Tibial nerve (tissue), 4 donors: ENCODE measurements around the gene SPRED3. TPM values are rescaled to one million over a fixed set of nuclear protein-coding genes. Genes with fewer than 3 reads are reported as not detected.
"Not testable (repeated sequence)": the region's sequence is repeated elsewhere in the genome, so short reads cannot be mapped to it uniquely, and the experiment has no call there.

ENCODE experiments used
- DNase-seq, 2 donors: peaks; one replicate each; pipeline ENCODE4 v3.0.0-alpha.2; 2019; ENCODE audit warnings: low spot score in 2 of 2
- H3K27ac ChIP-seq, 4 donors: fragments of 200-600 bp; sonication (generic) in 3 of 4; one replicate each; pipeline ENCODE4 v1.5.1; 2017 to 2019; ENCODE audit warnings: mild to moderate bottlenecking in 1 of 4
- H3K27me3 ChIP-seq, 2 donors: fragments of 200-600 bp; sonication (generic) in 1 of 2; one replicate each; pipeline versions ENCODE4 v1.5.1 to v1.6.0; 2017 to 2019
- H3K36me3 ChIP-seq, 3 donors: fragments of 200-600 bp; sonication (generic); one replicate each; pipeline ENCODE4 v1.5.1; 2018 to 2019
- H3K4me1 ChIP-seq, 4 donors: fragments of 200-600 bp; sonication (generic) in 3 of 4; one replicate each; pipeline ENCODE4 v1.5.1; 2017 to 2019
- H3K4me3 ChIP-seq, 4 donors: fragments of 200-600 bp; sonication (generic) in 3 of 4; one replicate each; pipeline ENCODE4 v1.5.1; 2017 to 2019; ENCODE audit warnings: mild to moderate bottlenecking in 1 of 4, moderate library complexity in 1 of 4
- H3K9me3 ChIP-seq, 4 donors: fragments of 200-600 bp; sonication (generic) in 3 of 4; one replicate each; pipeline ENCODE4 v1.5.1; 2017 to 2019
- EP300 ChIP-seq, 2 donors: sonication (generic); formaldehyde crosslinking; IDR thresholded peaks; one replicate each; pipeline ENCODE4 v1.6.1; 2017; ENCODE audit warnings: antibody characterized with exemption in 2 of 2, mild to moderate bottlenecking in 1 of 2
- POLR2A ChIP-seq, 2 donors: fragments of 450-650 bp; IDR thresholded peaks; one replicate each; pipeline ENCODE4 v1.6.1; 2017; ENCODE audit warnings: antibody characterized with exemption in 2 of 2, mild to moderate bottlenecking in 2 of 2, moderate library complexity in 2 of 2
- WGBS, 2 donors: methylation state at CpG; one replicate each; pipeline ENCODE4 v1.1.5; 2018; 5-methylcytosine and 5-hydroxymethylcytosine counted together
- total RNA-seq, 4 donors: library from RNA; depleted of rRNA; stranded (reverse); fragments of >200 nt; gene quantifications; one replicate each; pipeline ENCODE4 v1.1.0, GENCODE V29; 2016
- TF ChIP-seq, protein P1 (sequence below), 5 experiments: fragments of 200-600 bp in 3 of 5; fragments of 450-650 bp in 2 of 5; sonication (generic) in 3 of 5; IDR thresholded peaks; one replicate each; pipeline ENCODE4 v1.5.1; 2016 to 2019; ENCODE audit warnings: antibody characterized with exemption in 5 of 5, mild to moderate bottlenecking in 3 of 5, moderate library complexity in 2 of 5

The SPRED3 gene
- total RNA-seq, 4 donors from 2014 or later, result under 0.01 to 0.60 (median 0.21) TPM; not detected in 1

GRCh38 chr19:38424272-38424671 is 35.8 kb downstream of the SPRED3 start:
- Histone ChIP-seq H3K4me1 (no peaks in the 10 kb centered on the region), H3K36me3 (no peaks in the 10 kb centered on the region), H3K4me3 (no peak overlapping the region), H3K27me3 (peaks cover 0 to 75% of the 10 kb centered on the region in 2 donors), H3K27ac (no peak overlapping the region), H3K9me3 (no peaks in the 10 kb centered on the region)
- no peak for DNase-seq
- TF ChIP-seq EP300 (IDR thresholded peaks at IDR 0.05) (no peak), POLR2A (IDR thresholded peaks at IDR 0.05) (no peak)
- TF ChIP-seq, protein P1, sequence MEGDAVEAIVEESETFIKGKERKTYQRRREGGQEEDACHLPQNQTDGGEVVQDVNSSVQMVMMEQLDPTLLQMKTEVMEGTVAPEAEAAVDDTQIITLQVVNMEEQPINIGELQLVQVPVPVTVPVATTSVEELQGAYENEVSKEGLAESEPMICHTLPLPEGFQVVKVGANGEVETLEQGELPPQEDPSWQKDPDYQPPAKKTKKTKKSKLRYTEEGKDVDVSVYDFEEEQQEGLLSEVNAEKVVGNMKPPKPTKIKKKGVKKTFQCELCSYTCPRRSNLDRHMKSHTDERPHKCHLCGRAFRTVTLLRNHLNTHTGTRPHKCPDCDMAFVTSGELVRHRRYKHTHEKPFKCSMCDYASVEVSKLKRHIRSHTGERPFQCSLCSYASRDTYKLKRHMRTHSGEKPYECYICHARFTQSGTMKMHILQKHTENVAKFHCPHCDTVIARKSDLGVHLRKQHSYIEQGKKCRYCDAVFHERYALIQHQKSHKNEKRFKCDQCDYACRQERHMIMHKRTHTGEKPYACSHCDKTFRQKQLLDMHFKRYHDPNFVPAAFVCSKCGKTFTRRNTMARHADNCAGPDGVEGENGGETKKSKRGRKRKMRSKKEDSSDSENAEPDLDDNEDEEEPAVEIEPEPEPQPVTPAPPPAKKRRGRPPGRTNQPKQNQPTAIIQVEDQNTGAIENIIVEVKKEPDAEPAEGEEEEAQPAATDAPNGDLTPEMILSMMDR (IDR thresholded peaks at IDR 0.05), result no peak
- 78 to 82% methylated on average over 4 to 5 of the region's 5 CpGs for WGBS, 2 donors

DNA sequence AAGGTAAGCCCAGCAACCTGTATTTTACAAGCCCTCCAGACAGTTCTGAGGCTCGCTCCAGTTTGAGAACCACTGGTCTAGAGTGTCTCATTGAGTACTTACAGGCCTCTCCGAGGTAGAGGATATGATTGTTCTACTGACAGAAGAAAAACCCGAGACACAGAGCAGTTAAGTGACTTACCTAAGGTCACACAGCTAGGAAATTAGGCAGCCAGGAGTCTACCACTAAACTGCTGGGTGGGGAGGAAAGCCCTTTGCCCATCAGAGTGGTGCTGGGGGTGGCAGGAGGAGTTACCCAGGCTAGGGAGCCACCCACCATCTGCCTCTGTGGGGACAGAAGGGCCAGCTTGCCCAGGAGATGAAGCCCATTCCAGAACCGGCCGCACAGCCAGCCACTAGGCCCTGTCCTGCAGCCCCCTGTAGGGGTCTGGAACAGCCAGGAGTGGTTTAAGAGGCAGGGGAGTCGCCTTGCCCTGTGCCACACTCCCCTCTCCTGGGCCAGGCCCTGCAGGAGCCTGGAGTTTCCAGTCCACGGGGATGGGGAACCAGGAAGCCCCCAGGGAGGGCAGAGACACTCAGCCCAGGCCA is 36.8 kb downstream of the SPRED3 start:
- Histone ChIP-seq H3K4me1 (no peaks in the 10 kb centered on the region), H3K27ac (no peak overlapping the region), H3K27me3 (peaks cover 0 to 65% of the 10 kb centered on the region in 2 donors), H3K36me3 (no peaks in the 10 kb centered on the region), H3K9me3 (no peaks in the 10 kb centered on the region), H3K4me3 (peak overlapping the region in 1 of 4 donors; percentile 44)
- 67 to 70% methylated on average over 7 of the region's 7 CpGs for WGBS, 2 donors
- TF ChIP-seq EP300 (IDR thresholded peaks at IDR 0.05) (no peak), POLR2A (IDR thresholded peaks at IDR 0.05) (no peak)
- TF ChIP-seq, protein P1 (IDR thresholded peaks at IDR 0.05), result no peak
- DNase-seq, result no peak

DNA sequence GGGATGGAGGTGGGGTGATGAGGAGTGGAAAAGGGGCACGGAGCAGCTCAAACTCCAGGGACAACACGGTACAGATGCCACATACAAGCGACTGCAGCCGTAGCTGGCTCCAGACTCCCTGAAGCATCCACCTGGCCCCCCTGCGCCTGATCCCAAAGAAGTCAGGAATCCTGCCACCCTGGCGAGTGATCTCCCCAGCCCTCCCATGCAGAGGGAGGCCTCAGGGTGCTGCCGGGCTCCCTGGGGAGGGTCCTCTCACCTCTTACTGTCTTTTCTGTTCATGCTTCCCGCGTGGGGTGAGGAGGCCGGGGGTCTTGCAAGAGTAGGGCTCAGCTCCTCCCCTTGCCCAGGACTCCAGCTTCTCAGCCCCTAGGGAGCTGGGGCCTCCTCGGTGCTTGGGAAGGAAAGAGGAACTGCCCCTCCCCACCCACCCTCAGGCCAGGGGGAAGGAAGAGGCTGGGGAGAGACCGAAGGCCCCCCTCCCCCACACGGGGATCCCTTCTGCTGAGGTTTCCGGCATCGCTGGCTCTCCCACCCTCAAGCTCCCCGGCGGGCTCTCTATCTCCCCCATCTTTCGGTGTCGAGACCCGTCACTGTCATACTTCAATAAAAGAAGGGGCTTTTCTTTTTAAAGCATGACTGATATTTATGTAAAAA is 37.4 kb downstream of the SPRED3 start, which contains the start of gene RASGRP4:
RASGRP4 (minus strand) TSS at position 410 of the 657 bp plus-strand sequence; CDS start at position 282, 128 bp downstream.
- DNase-seq, result no peak
- no peaks in the 10 kb centered on the region for H3K4me1 ChIP-seq
- peaks cover 0 to 66% of the 10 kb centered on the region in 2 donors for H3K27me3 ChIP-seq
- peak within 1 kb of the TSS in 1 of 4 donors; percentile 44 for H3K4me3 ChIP-seq
- H3K9me3 ChIP-seq, result no peaks in the 10 kb centered on the region
- TF ChIP-seq, protein P1 (IDR thresholded peaks at IDR 0.05), result no peak
- no peak within 1 kb of the TSS for H3K27ac ChIP-seq
- H3K36me3 ChIP-seq, result no peaks in the 10 kb centered on the region
- WGBS, 2 donors, result 9 to 21% methylated on average over 16 to 20 of the region's 20 CpGs

DNA sequence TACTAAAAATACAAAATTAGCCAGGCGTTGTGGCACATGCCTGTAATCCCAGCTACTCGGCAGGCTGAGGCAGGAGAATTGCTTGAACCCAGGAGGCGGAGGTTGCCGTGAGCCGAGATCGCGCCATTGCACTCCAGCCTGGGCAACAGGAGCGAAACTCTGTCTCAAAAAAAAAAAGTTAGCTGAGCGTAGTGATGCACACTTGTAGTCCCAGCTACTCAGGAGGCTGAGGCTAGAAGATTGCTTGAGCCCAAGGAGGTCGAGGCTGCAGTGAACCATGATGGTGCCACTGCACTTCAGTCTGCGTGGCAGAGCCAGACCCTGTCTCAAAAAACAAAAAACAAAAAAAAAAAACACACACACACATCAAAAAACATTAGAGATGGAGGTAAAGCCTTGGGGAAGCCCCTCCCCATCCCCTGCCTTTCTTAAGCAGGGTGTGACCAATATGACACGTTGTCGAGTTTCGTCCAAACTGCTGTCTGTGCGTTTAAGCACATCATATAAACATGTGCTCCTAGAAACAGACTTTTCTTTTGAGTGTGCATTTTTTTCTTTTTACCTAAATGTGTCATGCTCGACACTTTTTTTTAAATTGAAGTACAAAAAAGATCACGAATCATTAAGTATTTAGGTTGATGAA is 38.7 kb downstream of the SPRED3 start:
- H3K27me3 ChIP-seq, result peaks cover 0 to 61% of the 10 kb centered on the region in 2 donors
- not testable (repeated sequence) for H3K4me1 ChIP-seq, H3K27ac ChIP-seq, H3K36me3 ChIP-seq, H3K9me3 ChIP-seq, DNase-seq, H3K4me3 ChIP-seq
- 72 to 74% methylated on average over 16 to 17 of the region's 17 CpGs for WGBS, 2 donors

GRCh38 chr19:38429055-38429810 is 40.7 kb downstream of the SPRED3 start:
- no peaks in the 10 kb centered on the region for H3K36me3 ChIP-seq
- no peak for TF ChIP-seq POLR2A (IDR thresholded peaks at IDR 0.05)
- TF ChIP-seq, protein P1 (IDR thresholded peaks at IDR 0.05), result no peak
- no peak for TF ChIP-seq EP300 (IDR thresholded peaks at IDR 0.05)
- peaks cover 0 to 4% (median 0%) of the 10 kb centered on the region in 4 donors for H3K4me1 ChIP-seq
- no peak overlapping the region for H3K4me3 ChIP-seq
- H3K27me3 ChIP-seq, result peaks cover 0 to 61% of the 10 kb centered on the region in 2 donors
- 58 to 65% methylated on average over 14 of the region's 14 CpGs for WGBS, 2 donors
- H3K9me3 ChIP-seq, result no peaks in the 10 kb centered on the region
- no peak for DNase-seq
- no peak overlapping the region for H3K27ac ChIP-seq
